ENCODE results near the gene TIMP4. TPM values are rescaled to one million over a fixed set of nuclear protein-coding genes. Genes with fewer than 3 reads are reported as not detected.

TIMP4 gene
- 0.22 and 0.35 TPM in 2 replicates for total RNA-seq

GRCh38 chr3:12158387-12159226, at the start of gene TIMP4:
TIMP4 (minus strand) TSS chr3:12158912; CDS start chr3:12158840, 72 bp downstream.
- TF ChIP-seq CTCF (conservative IDR thresholded peaks at IDR 0.05; ENCODE audit: low read depth, low read length): no peak
- peak within 1 kb of the TSS; percentile 49 for H3K4me3 ChIP-seq (ENCODE audit: low read depth, low read length)
- no peak for DNase-seq (ENCODE audit: low read depth)

GRCh38 chr3:12205171-12205570, 46.5 kb upstream of the TIMP4 start:
- no peak for DNase-seq (ENCODE audit: low read depth)
- no peak for TF ChIP-seq CTCF (conservative IDR thresholded peaks at IDR 0.05; ENCODE audit: low read depth, low read length)
- H3K4me3 ChIP-seq (ENCODE audit: low read depth, low read length): no peak overlapping the region

GRCh38 chr3:12201813-12202212, 43.1 kb upstream of the TIMP4 start:
- DNase-seq (ENCODE audit: low read depth): no peak
- TF ChIP-seq CTCF (conservative IDR thresholded peaks at IDR 0.05; ENCODE audit: low read depth, low read length): no peak
- no peak overlapping the region for H3K4me3 ChIP-seq (ENCODE audit: low read depth, low read length)

GRCh38 chr3:12198301-12198700, 39.6 kb upstream of the TIMP4 start:
- H3K4me3 ChIP-seq (ENCODE audit: low read depth, low read length): no peak overlapping the region
- TF ChIP-seq CTCF (conservative IDR thresholded peaks at IDR 0.05; ENCODE audit: low read depth, low read length): no peak
- DNase-seq (ENCODE audit: low read depth): no peak

GRCh38 chr3:12197475-12197874, 38.8 kb upstream of the TIMP4 start:
- no peak for DNase-seq (ENCODE audit: low read depth)
- TF ChIP-seq CTCF (conservative IDR thresholded peaks at IDR 0.05; ENCODE audit: low read depth, low read length): no peak
- no peak overlapping the region for H3K4me3 ChIP-seq (ENCODE audit: low read depth, low read length)

GRCh38 chr3:12196684-12197083, 38.0 kb upstream of the TIMP4 start:
- no peak for DNase-seq (ENCODE audit: low read depth)
- TF ChIP-seq CTCF (conservative IDR thresholded peaks at IDR 0.05; ENCODE audit: low read depth, low read length): no peak
- H3K4me3 ChIP-seq (ENCODE audit: low read depth, low read length): no peak overlapping the region

- DNase-seq (ENCODE audit: low read depth): no peak
- no peak for TF ChIP-seq CTCF (conservative IDR thresholded peaks at IDR 0.05; ENCODE audit: low read depth, low read length)
Measured at GRCh38 chr3:12195231-12195630, 36.5 kb upstream of the TIMP4 start.

More at GRCh38 chr3:12195231-12195630, 36.5 kb upstream of the TIMP4 start:
- H3K4me3 ChIP-seq (ENCODE audit: low read depth, low read length): no peak overlapping the region

Data from epithelial cell of proximal tubule (primary cell).